Neuron (in vitro differentiated cells): ENCODE measurements around the gene ABCA13.

Experiments
- H2AFZ ChIP-seq: one replicate; pipeline ENCODE4 v1.6.1; 2013; ENCODE audit warnings: low read depth, mild to moderate bottlenecking, inconsistent platforms, low read length, moderate library complexity
- H3K27me3 ChIP-seq: one replicate; pipeline ENCODE4 v1.6.1; 2013; ENCODE audit warnings: low read length; ENCODE audit not compliant: insufficient read depth
- H3K36me3 ChIP-seq: one replicate; pipeline ENCODE4 v1.6.1; 2013; ENCODE audit warnings: low read length; ENCODE audit not compliant: insufficient read depth
- H3K4me1 ChIP-seq: one replicate; pipeline ENCODE4 v1.6.1; 2013; ENCODE audit warnings: low read length; ENCODE audit not compliant: insufficient read depth
- H3K4me3 ChIP-seq: 2 replicates; pipeline ENCODE4 v1.5.1; 2013; ENCODE audit warnings: mild to moderate bottlenecking, low read length, moderate library complexity
- H3K9me3 ChIP-seq: one replicate; pipeline ENCODE4 v1.6.1; 2013; ENCODE audit warnings: low read length

Gene ABCA13

DNA sequence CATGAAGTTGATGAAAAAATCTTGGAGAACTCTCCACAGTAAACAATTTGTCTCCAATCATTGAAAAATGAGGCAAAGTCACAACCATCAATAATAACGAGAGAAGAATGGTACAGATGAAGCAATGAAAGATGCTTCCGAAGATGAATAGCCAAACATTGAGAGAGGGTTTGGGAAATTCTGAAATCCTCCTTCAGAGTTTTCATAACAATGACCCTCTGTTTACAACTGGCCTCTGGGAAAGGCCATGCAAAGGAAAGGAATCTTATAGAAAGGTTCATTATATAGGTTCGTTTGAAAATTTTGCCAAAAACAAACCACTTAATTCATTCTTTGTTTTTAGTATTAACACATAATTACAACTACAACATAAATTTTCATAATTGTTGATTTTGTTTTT lies 166.5 kb downstream of the ABCA13 start:
- Histone ChIP-seq H3K9me3 (no peaks in the 10 kb centered on the region), H3K4me3 (no peak overlapping the region), H3K4me1 (no peaks in the 10 kb centered on the region), H3K36me3 (no peaks in the 10 kb centered on the region), H2AFZ (no peak overlapping the region), H3K27me3 (no peaks in the 10 kb centered on the region)

DNA sequence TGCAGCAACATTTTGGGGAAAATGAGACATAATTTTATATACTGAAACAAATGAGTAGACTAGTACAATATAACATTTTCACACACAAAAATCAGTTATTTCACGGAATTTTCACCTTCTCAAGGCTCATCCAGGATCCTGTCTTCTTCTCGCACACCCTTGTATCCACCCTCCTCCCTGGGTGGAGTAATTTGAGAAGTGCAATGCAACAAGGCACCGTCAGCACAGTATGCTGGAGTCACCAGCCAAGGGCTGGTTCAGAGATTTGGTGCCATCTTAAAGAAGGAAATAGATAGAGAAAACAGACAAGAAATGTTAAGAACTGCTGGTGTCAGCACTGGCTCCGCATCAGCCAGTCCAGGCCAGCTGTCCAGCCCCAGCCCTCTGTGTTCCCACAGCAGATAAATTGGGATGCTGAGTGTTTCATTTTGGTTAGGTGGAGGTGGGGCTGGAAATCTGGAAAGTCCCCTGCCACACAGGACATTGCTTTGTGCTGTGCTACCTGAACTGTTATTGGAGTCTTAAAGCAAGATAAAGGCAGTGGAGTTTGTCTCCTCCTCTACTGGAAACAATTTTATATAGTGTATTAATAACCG lies 176.1 kb downstream of the ABCA13 start:
- Histone ChIP-seq H3K4me3 (no peak overlapping the region), H3K9me3 (no peaks in the 10 kb centered on the region), H3K27me3 (no peaks in the 10 kb centered on the region), H2AFZ (no peak overlapping the region), H3K36me3 (no peaks in the 10 kb centered on the region), H3K4me1 (no peaks in the 10 kb centered on the region)

DNA sequence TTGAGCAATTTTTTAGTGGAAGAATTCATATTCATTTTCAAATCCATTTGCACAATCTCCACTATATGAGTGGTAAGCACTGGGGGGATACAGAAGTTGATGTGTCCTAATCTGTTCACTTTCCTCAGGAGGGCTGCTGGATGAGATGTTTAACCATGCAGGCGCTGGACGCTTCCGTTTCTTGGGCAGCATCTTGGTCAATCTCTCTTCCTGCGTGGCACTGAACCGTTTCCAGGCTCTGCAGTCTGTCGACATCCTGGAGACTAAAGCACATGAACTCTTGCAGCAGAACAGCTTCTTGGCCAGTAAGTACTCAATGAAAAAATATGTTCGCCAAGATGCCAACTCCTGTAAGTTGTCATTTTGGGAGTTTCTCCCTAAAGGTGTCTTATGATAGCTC lies 179.3 kb downstream of the ABCA13 start:
- Histone ChIP-seq H3K27me3 (no peaks in the 10 kb centered on the region), H2AFZ (no peak overlapping the region), H3K4me3 (no peak overlapping the region), H3K4me1 (no peaks in the 10 kb centered on the region), H3K9me3 (no peaks in the 10 kb centered on the region), H3K36me3 (no peaks in the 10 kb centered on the region)

DNA sequence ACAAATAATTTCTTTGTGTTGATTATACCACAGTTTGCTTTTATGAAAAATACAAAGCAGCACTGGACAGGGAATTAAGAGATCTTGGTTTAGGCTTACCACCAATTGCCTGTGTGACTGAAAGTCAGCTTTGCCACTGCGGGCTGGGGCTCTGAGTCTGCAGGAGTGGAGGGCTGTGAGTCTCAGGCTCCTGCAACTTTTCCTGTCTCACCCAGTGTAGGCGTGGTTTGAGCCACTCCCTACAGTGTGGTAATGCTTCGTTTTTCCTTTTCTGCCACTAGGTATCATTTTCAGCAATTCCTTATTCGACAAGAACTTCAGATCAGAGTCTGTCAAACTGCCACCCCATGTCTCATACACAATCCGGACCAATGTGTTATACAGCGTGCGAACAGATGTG lies 180.6 kb downstream of the ABCA13 start:
- no peak overlapping the region for H2AFZ ChIP-seq
- H3K9me3 ChIP-seq, result no peaks in the 10 kb centered on the region
- no peaks in the 10 kb centered on the region for H3K27me3 ChIP-seq
- H3K4me1 ChIP-seq, result no peaks in the 10 kb centered on the region
- H3K4me3 ChIP-seq, result no peak overlapping the region
- H3K36me3 ChIP-seq, result no peaks in the 10 kb centered on the region

DNA sequence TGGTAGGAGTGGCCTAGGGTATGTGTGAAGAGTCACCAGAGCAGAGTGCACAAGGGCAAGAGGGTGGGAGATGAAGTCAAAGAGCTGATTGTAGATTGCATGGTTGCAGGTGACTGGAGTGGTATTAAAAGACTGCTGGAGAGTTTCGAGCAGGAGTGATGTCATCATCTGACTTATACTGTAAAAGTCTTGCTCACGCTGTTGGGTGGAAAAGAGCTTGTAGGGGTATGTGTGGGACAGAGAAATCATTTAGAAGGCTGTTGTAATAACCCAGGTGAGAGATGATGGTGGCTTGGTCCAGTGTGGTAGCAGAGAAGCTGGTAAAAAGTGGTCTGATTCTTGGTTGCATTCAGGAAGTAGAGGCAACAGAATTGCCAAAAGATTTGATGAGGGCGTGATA lies 184.1 kb downstream of the ABCA13 start:
- no peaks in the 10 kb centered on the region for H3K9me3 ChIP-seq
- H3K27me3 ChIP-seq, result no peaks in the 10 kb centered on the region
- no peaks in the 10 kb centered on the region for H3K36me3 ChIP-seq

DNA sequence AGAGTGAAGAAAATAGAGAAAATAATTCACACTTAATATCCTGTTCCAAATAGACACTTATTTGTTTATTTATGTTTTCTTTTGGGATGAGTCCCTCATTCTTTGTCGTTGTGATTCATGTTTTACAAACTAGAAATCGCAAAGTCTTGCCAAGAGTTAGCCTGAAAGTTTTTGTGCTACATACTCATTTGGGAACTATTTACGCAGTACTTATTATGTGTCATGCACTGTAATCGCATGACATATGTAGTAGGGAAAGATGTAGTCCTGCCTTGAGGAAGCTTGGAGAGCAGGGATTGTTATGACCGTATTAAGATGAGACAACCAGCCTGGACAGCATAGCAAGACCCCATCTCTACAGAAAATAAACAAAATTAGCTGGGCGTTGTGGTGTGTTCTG lies 189.3 kb downstream of the ABCA13 start:
- H3K27me3 ChIP-seq, result no peaks in the 10 kb centered on the region
- no peak overlapping the region for H3K4me3 ChIP-seq
- H3K9me3 ChIP-seq, result no peaks in the 10 kb centered on the region
- H3K36me3 ChIP-seq, result no peaks in the 10 kb centered on the region
- no peak overlapping the region for H2AFZ ChIP-seq
- no peaks in the 10 kb centered on the region for H3K4me1 ChIP-seq

More for the DNA sequence above, 184.1 kb downstream of the ABCA13 start:
- Histone ChIP-seq H2AFZ (no peak overlapping the region), H3K4me3 (no peak overlapping the region), H3K4me1 (no peaks in the 10 kb centered on the region)

DNA sequence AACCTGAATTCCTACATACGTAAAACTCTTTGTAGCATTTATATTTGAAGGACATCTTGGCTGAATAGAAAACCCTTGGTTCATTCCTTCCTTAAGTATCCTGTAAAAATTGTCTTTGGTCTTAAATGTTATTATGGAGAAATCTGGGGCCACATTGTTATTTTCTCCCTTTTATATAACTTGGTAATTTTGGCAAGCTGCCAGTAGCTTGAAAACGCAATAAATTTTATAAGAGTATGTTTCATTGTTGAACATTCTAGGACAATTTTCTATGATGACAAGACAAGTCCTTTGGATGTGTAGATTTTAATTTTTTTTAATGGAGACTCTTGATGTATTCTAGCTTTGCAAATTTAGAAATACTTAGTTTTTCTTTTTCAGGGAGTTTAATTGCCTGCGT lies 191.9 kb downstream of the ABCA13 start:
- Histone ChIP-seq H3K4me1 (no peaks in the 10 kb centered on the region), H3K36me3 (no peaks in the 10 kb centered on the region), H3K9me3 (no peaks in the 10 kb centered on the region), H2AFZ (no peak overlapping the region), H3K27me3 (no peaks in the 10 kb centered on the region), H3K4me3 (no peak overlapping the region)

DNA sequence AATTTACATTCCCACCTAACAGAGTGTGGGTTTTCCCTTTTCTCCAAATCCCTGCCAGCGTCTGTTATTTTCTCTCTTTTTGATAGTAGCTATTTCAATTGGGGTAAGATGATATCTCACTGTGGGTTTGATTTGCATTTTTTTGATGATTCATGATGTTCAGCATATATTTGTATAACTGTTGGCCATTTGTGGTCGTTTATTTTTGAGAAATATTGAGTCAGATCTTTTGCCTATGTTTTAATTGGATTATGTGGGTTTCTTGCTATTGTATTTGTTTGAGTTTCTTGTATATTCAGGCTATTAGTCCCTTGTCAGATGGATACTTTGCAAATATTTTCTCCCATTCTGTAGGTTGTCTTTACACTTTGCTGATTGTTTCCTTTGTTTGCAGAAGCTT lies 193.8 kb downstream of the ABCA13 start:
- no peak overlapping the region for H3K4me3 ChIP-seq
- no peaks in the 10 kb centered on the region for H3K36me3 ChIP-seq
- H2AFZ ChIP-seq, result no peak overlapping the region
- H3K27me3 ChIP-seq, result no peaks in the 10 kb centered on the region
- no peaks in the 10 kb centered on the region for H3K4me1 ChIP-seq
- no peaks in the 10 kb centered on the region for H3K9me3 ChIP-seq

DNA sequence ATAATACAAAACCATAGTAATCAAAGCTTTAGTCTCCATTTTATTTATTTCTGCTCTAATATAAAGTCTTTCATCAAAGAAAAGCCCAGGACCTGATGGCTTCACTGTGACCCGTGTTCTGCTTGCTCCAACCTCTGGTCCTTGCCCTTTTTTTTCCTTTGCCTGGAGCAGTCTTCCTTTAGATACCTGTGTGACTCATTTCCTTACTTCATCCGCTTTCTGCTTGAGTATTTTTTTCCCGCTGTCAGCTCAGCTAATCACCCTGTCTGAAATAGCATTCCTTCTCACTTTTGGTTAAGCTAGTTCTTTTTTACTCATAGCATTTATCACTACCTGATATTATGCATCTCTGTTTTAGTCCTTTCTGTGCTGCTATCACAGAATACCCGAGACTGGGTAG lies 194.8 kb downstream of the ABCA13 start:
- no peak overlapping the region for H3K4me3 ChIP-seq
- H3K27me3 ChIP-seq, result no peaks in the 10 kb centered on the region
- H2AFZ ChIP-seq, result no peak overlapping the region
- no peaks in the 10 kb centered on the region for H3K4me1 ChIP-seq
- no peaks in the 10 kb centered on the region for H3K9me3 ChIP-seq
- no peaks in the 10 kb centered on the region for H3K36me3 ChIP-seq

DNA sequence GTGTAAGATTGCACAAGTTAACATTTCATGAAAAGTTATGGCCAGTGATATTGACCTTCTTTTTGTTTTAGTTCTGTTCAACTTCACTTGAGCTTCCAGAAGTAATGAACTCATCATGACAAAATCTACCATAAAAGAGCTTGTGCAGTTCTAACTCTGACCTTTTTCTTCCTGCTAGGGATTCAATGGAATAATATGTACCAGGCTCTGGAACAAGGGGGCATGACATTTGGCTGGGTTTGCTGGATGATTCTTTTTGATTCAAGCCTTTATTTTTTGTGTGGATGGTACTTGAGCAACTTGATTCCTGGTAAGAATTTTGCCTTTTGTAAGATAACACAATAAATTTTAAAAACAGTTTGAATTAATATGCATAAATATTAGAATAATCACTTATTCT lies 205.0 kb downstream of the ABCA13 start:
- no peaks in the 10 kb centered on the region for H3K27me3 ChIP-seq
- no peaks in the 10 kb centered on the region for H3K4me1 ChIP-seq
- no peak overlapping the region for H3K4me3 ChIP-seq
- H3K36me3 ChIP-seq, result no peaks in the 10 kb centered on the region
- no peaks in the 10 kb centered on the region for H3K9me3 ChIP-seq
- no peak overlapping the region for H2AFZ ChIP-seq

DNA sequence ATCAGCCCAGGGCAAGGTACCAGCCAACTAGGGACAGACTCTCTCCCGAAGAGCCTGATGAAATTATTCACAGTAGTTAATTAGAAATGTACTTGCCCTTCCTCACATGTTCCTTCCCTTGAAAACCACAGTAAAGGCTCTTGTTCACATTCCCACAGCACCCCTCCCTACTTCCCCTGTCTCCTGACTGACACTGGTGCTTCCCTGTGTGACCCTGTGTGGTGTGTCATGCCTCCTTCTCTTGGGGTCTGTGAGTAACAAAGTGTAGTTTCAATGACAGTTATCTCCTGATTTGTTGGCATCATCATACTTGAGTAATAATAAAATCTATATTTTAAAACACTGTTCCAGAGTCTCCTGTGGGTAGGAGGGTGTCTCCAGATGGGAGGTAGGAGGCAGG lies 209.7 kb downstream of the ABCA13 start:
- Histone ChIP-seq H3K4me1 (no peaks in the 10 kb centered on the region), H3K36me3 (no peaks in the 10 kb centered on the region), H3K27me3 (no peaks in the 10 kb centered on the region), H3K4me3 (no peak overlapping the region), H3K9me3 (no peaks in the 10 kb centered on the region), H2AFZ (no peak overlapping the region)

DNA sequence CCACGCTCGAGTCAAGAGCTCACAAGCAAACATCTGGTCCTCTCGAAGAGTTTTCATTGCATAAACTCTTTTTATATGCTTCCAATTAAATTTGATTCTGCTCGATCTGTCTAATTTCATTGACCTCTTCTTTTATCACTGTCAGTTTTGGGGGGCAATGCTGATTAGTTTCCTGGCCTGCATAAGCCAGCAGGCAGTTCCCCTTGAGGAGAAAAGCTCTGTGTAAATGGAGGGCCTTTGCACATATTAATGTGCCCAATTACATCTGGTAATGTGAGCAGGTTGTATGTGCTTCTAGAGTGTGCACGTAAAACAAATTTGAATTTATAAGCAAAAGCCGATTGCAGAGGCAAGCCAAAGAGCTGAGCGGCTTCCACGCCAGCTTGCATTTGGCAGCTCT lies 210.3 kb downstream of the ABCA13 start:
- H3K36me3 ChIP-seq, result no peaks in the 10 kb centered on the region
- no peak overlapping the region for H2AFZ ChIP-seq
- no peaks in the 10 kb centered on the region for H3K27me3 ChIP-seq
- H3K4me3 ChIP-seq, result no peak overlapping the region
- no peaks in the 10 kb centered on the region for H3K9me3 ChIP-seq
- H3K4me1 ChIP-seq, result no peaks in the 10 kb centered on the region

DNA sequence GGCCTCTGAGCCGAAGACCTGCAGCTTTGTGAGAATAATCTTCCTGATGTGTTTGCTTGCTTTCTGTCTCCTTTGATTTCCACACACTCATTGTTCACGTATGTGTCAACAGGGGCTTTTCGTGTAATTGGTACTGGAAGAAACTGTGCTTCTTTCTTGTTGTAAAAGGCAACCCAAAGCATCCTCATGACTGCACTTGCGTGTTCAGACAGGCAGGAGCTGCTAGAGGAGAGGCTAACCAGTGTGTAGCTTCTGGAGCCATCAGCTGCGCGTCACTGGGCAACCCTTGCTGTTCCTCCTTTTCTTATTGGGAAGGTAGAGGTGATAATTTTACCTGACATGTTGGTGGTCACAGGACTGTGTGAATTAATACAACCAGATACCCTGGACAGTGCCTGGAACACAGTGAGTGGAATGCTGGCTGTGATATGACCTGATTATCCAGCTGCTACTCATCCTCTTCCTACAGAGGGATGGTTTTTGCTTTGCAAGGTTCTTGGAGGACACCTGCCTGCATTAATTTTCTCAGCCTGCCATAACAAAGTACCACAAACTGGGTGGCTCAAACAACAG lies 213.0 kb downstream of the ABCA13 start:
- Histone ChIP-seq H3K27me3 (no peaks in the 10 kb centered on the region), H3K4me1 (no peaks in the 10 kb centered on the region), H2AFZ (no peak overlapping the region), H3K36me3 (no peaks in the 10 kb centered on the region), H3K4me3 (no peak overlapping the region), H3K9me3 (no peaks in the 10 kb centered on the region)

DNA sequence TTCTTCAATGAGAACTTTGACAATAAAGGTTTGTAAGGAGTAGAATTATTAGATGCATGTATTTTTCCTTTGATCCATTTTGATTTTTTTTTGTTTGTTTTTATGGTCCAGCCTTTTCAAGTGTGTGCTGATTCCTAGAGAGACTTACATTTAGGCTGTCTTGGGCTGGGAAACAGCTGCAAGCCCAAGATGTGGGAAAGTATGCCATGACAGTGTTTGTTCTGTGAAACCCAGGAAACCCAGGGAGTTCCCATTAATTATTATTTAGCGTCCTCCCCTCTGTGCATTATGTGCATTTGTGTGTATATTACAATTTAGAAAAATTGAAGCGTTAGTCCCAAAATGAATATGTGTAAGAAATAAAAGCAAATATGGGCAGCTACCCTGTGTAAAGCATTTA lies 216.7 kb downstream of the ABCA13 start:
- Histone ChIP-seq H3K4me3 (no peak overlapping the region), H3K4me1 (no peaks in the 10 kb centered on the region), H2AFZ (no peak overlapping the region), H3K9me3 (no peaks in the 10 kb centered on the region), H3K27me3 (no peaks in the 10 kb centered on the region), H3K36me3 (no peaks in the 10 kb centered on the region)
